ENCODE data around the gene LPAR2. TPM values are rescaled to one million over a fixed set of nuclear protein-coding genes. Genes with fewer than 3 reads are reported as not detected.
A peak's percentile ranks its signal among the peaks of the same experiment; 100 is the strongest.

Gene LPAR2
- total and polyA plus RNA-seq, 4 donors, result 1.5 to 11.7 (median 7.9) TPM

DNA sequence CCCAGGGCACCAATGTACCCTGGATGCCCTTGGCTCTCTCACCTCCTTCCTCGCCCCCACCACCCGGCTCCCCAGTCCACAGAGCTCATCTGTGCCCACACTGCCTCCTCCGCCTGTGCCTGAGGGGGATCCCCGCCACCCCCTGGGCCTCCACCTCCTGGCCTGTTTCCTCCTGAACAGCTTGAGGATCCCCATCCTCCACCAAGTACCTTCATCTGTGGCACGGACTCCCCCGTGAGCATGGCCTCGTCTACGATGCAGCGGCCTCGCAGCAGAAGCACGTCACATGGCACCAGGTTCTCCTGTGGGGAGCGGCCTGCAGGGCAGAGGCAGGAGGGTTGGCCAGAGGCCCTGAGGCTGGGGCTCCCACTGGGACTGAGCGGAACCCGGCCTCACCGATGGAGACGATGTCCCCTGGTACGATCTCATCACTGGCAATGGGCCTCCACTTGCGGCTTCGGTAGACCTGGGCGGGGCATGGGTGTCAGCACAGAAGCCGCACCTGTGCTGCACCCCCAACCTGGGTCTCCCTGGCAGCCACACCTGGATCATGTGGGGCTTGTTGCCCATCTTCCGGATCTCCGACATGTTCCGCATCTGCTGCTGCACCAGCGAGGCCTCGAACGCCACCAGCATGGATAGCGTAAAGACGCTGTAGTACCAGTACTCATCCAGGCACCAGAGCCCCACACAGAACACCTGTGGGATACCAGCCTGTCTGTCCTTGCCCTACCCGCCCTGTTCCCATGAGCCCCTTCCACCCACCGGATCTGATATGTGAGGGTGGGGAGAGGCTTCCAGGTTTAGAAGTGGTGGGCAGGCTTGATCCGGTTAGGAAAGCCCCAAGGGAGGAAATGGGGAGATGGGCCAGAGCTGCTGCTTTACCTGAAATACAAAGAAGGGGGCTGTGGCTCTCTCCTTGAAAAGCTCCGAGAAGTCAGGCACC lies 28.7 kb upstream of the LPAR2 start:
- no peaks in the 10 kb centered on the region for H3K9me3 ChIP-seq (ENCODE audit: control insufficient read depth, low read length)
- no peak overlapping the region for H3K4me3 ChIP-seq (ENCODE audit: low read length in 2 of 2)
- WGBS, 2 donors, result 95% methylated on average over 33 of the region's 33 CpGs
- ATAC-seq (ENCODE audit: low FRiP score), result no peak
- intact Hi-C loops (cut with DNase I), result no loop called here
- peaks cover 5 to 21% of the 10 kb centered on the region in 2 donors for H3K36me3 ChIP-seq (ENCODE audit: control insufficient read depth in 1 of 2, insufficient read depth in 2 of 2, low read length in 1 of 2)
- H3K27ac ChIP-seq (ENCODE audit: low read depth in 1 of 2, low read length in 2 of 2), result no peak overlapping the region
- no peaks in the 10 kb centered on the region for H3K27me3 ChIP-seq (ENCODE audit: control insufficient read depth in 1 of 2, insufficient read depth in 2 of 2, low read length in 1 of 2)
- no peaks in the 10 kb centered on the region for H3K4me1 ChIP-seq (ENCODE audit: control insufficient read depth in 1 of 2, insufficient read depth in 2 of 2, low read length in 2 of 2)
- DNase-seq, result no peak

DNA sequence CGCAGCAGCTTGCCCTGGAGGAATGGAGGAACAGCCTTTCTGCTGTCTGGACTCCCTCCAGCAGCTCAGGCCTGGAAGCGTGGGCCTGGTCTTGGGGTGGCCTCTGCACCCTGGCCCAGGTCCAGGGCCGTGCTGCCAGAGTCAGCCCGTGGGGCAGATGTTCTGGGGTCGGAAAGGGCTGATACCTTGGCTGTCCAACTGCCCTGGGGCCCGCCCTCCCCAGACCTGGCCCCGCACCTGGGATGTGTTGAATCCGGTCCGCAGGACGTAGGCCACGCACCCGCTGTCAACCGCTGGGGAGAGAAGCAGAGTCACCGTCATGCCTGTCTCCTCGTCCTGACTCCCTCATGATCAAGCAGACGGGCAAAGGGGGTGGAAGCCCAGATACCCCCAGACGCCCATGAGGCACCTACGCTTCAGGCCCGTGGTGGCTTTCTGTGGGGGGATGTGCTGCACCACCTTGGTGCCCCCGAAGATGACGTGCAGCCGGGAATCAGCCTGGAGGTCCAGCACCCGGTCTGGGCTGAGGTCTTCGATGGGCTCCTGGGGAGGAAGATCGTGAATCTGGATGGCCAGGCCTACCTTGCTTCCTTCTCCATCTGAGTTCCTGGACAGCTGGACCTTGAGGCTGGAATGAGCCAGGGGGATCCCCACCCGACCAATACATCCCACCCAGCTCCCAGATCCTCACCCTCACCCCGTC lies 27.8 kb upstream of the LPAR2 start:
- H3K4me3 ChIP-seq (ENCODE audit: low read length in 2 of 2), result no peak overlapping the region
- H3K27ac ChIP-seq (ENCODE audit: low read depth in 1 of 2, low read length in 2 of 2), result no peak overlapping the region
- H3K4me1 ChIP-seq (ENCODE audit: control insufficient read depth in 1 of 2, insufficient read depth in 2 of 2, low read length in 2 of 2), result no peaks in the 10 kb centered on the region
- H3K36me3 ChIP-seq (ENCODE audit: control insufficient read depth in 1 of 2, insufficient read depth in 2 of 2, low read length in 1 of 2), result peaks cover 5 to 25% of the 10 kb centered on the region in 2 donors
- 89 to 92% methylated on average over 27 of the region's 27 CpGs for WGBS, 2 donors
- ATAC-seq (ENCODE audit: low FRiP score) (no peak), DNase-seq (peak in 1 of 2 donors; percentile 42)
- H3K9me3 ChIP-seq (ENCODE audit: control insufficient read depth, low read length), result no peaks in the 10 kb centered on the region
- H3K27me3 ChIP-seq (ENCODE audit: control insufficient read depth in 1 of 2, insufficient read depth in 2 of 2, low read length in 1 of 2), result no peaks in the 10 kb centered on the region
- intact Hi-C loops (cut with DNase I), result no loop called here

- DNase-seq, result peak in 1 of 2 donors; percentile 47
- no peak overlapping the region for H3K27ac ChIP-seq (ENCODE audit: low read depth in 1 of 2, low read length in 2 of 2)
- H3K27me3 ChIP-seq (ENCODE audit: control insufficient read depth in 1 of 2, insufficient read depth in 2 of 2, low read length in 1 of 2), result no peaks in the 10 kb centered on the region
- 94 to 98% methylated on average over 22 of the region's 22 CpGs for WGBS, 2 donors
- no peak overlapping the region for H3K4me3 ChIP-seq (ENCODE audit: low read length in 2 of 2)
- H3K36me3 ChIP-seq (ENCODE audit: control insufficient read depth in 1 of 2, insufficient read depth in 2 of 2, low read length in 1 of 2), result peaks cover 5 to 25% of the 10 kb centered on the region in 2 donors
- ATAC-seq (ENCODE audit: low FRiP score), result no peak
- H3K4me1 ChIP-seq (ENCODE audit: control insufficient read depth in 1 of 2, insufficient read depth in 2 of 2, low read length in 2 of 2), result no peaks in the 10 kb centered on the region
- intact Hi-C loops (cut with DNase I), result no loop called here
- H3K9me3 ChIP-seq (ENCODE audit: control insufficient read depth, low read length), result no peaks in the 10 kb centered on the region
Measured at GRCh38 chr19:19655051-19655594, 27.1 kb upstream of the LPAR2 start.

DNA sequence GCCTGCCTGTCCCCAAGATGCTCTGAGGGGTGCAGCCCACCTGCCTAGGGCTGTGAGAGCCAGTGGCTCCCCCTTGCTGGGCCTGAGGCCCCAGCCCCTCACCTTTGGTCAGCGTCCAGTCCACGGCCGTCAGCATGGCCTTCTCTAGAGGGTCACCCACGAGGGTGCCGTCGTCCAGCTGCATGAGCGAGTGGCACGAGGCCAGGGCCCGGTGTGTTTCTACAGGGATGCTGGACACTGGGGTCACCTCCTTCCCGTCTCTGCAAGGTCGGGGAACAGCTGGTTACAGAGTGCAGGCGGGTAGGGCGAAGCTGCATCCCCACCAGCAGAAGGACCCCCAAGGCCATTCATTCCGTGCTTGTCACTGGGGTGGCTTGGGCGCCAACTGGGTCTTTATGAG lies 26.4 kb upstream of the LPAR2 start:
- Histone ChIP-seq H3K4me1 (ENCODE audit: control insufficient read depth in 1 of 2, insufficient read depth in 2 of 2, low read length in 2 of 2) (no peaks in the 10 kb centered on the region), H3K9me3 (ENCODE audit: control insufficient read depth, low read length) (no peaks in the 10 kb centered on the region), H3K4me3 (ENCODE audit: low read length in 2 of 2) (no peak overlapping the region), H3K27ac (ENCODE audit: low read depth in 1 of 2, low read length in 2 of 2) (no peak overlapping the region), H3K27me3 (ENCODE audit: control insufficient read depth in 1 of 2, insufficient read depth in 2 of 2, low read length in 1 of 2) (no peaks in the 10 kb centered on the region), H3K36me3 (ENCODE audit: control insufficient read depth in 1 of 2, insufficient read depth in 2 of 2, low read length in 1 of 2) (peaks cover 5 to 29% of the 10 kb centered on the region in 2 donors)
- 90 to 93% methylated on average over 15 of the region's 15 CpGs for WGBS, 2 donors
- intact Hi-C loops (cut with DNase I), result no loop called here
- no peak for ATAC-seq (ENCODE audit: low FRiP score)
- peak in 1 of 2 donors; percentile 38 for DNase-seq

DNA sequence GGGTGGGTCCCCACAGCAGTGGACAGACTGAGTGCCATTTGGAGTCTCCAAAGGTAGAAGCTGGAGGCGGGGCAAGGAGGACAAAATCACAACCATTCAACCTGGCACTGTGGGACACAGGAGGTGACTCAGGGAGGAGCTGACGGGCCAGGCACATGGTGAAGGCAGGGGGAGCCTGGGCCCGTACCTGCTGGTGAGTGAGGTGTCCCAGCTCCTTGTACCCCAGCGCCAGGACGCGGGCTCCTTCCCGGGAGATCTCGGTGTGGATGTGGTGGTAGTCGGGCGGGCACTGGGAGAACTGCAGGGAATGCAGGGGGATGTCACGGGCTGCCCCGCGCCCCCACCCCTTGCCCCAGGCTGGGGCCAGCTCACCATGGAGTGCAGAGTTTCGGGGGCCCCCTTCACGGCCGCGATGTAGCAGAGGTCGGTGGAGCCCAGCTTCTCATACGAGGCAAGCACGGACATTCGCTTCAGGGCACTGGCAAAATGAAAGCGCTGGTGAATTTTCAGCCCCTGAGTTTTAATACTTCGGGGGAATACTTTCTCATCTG lies 25.7 kb upstream of the LPAR2 start:
- H3K36me3 ChIP-seq (ENCODE audit: control insufficient read depth in 1 of 2, insufficient read depth in 2 of 2, low read length in 1 of 2), result peaks cover 5 to 34% of the 10 kb centered on the region in 2 donors
- no peak overlapping the region for H3K4me3 ChIP-seq (ENCODE audit: low read length in 2 of 2)
- no peaks in the 10 kb centered on the region for H3K4me1 ChIP-seq (ENCODE audit: control insufficient read depth in 1 of 2, insufficient read depth in 2 of 2, low read length in 2 of 2)
- H3K9me3 ChIP-seq (ENCODE audit: control insufficient read depth, low read length), result no peaks in the 10 kb centered on the region
- no peak for DNase-seq
- WGBS, 2 donors, result 92 to 95% methylated on average over 20 to 23 of the region's 23 CpGs
- H3K27ac ChIP-seq (ENCODE audit: low read depth in 1 of 2, low read length in 2 of 2), result no peak overlapping the region
- H3K27me3 ChIP-seq (ENCODE audit: control insufficient read depth in 1 of 2, insufficient read depth in 2 of 2, low read length in 1 of 2), result no peaks in the 10 kb centered on the region
- ATAC-seq (ENCODE audit: low FRiP score), result no peak
- intact Hi-C loops (cut with DNase I), result no loop called here

DNA sequence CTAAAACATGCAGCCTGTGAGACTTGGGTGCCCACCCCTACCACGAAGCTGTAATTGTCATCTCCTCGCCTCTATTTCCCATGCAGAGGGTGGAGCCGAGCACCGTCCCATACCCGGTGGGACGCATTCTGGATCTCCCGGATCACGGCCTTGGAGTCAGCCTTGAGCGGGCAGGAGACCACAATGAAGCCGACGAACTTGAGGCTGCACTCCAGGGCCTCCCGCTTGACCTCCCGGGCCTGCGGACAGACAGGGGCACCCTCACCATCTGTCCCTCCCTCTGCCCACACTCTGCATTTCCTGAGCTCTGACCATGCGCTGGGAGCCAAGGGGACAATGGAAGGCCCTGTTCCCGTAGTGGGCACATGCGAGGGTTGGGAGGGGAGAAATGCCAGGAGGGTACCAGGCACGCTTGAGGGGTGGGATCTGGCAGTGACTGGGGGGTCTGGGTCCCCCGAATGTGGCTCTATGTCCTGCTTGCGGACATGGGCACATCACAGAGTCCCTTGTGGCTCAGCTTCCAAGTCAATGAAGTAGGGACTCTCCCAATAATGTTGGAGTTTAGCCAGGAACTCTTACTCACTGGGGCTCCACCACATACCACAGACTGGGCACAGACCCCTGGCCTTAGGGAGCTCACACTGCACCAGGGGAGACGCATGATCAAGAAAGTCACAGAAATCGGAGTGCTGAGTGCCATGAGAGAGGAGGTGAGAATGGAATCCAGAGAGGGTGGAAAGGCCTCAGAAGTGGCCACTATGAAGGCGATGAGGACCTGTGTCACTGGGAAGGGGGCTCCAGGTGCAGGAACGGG lies 24.7 kb upstream of the LPAR2 start:
- Histone ChIP-seq H3K4me1 (ENCODE audit: control insufficient read depth in 1 of 2, insufficient read depth in 2 of 2, low read length in 2 of 2) (no peaks in the 10 kb centered on the region), H3K36me3 (ENCODE audit: control insufficient read depth in 1 of 2, insufficient read depth in 2 of 2, low read length in 1 of 2) (peaks cover 2 to 34% of the 10 kb centered on the region in 2 donors), H3K4me3 (ENCODE audit: low read length in 2 of 2) (no peak overlapping the region), H3K27ac (ENCODE audit: low read depth in 1 of 2, low read length in 2 of 2) (no peak overlapping the region), H3K9me3 (ENCODE audit: control insufficient read depth, low read length) (no peaks in the 10 kb centered on the region), H3K27me3 (ENCODE audit: control insufficient read depth in 1 of 2, insufficient read depth in 2 of 2, low read length in 1 of 2) (no peaks in the 10 kb centered on the region)
- ATAC-seq (ENCODE audit: low FRiP score) (no peak), DNase-seq (no peak)
- 89 to 91% methylated on average over 24 of the region's 24 CpGs for WGBS, 2 donors
- intact Hi-C loops (cut with DNase I), result no loop called here

DNA sequence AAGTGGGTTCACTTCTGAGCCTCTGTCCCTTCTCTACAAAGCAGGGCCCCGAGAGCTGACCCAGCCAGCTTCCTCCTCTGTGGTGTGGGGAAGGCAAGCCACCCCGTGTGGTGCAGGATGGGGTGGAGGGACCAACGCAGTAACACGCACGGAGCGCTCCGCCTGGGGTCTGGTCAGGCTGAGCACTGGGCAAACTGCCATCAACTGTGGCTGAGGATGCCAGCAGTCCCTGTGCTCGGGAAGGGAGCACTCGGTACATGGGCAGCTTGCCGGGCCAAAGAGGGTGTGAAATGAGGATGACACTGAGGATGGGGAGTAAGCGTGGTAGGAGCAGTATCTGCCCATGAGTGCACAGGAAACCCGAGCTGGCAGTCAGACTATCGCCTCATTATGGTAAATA lies 23.1 kb upstream of the LPAR2 start:
- intact Hi-C loops (cut with DNase I), result no loop called here
- no peaks in the 10 kb centered on the region for H3K4me1 ChIP-seq (ENCODE audit: control insufficient read depth in 1 of 2, insufficient read depth in 2 of 2, low read length in 2 of 2)
- ATAC-seq (ENCODE audit: low FRiP score) (no peak), DNase-seq (no peak)
- no peaks in the 10 kb centered on the region for H3K9me3 ChIP-seq (ENCODE audit: control insufficient read depth, low read length)
- WGBS, 2 donors, result 47% methylated on average over 13 of the region's 13 CpGs
- H3K27me3 ChIP-seq (ENCODE audit: control insufficient read depth in 1 of 2, insufficient read depth in 2 of 2, low read length in 1 of 2), result no peaks in the 10 kb centered on the region
- H3K36me3 ChIP-seq (ENCODE audit: control insufficient read depth in 1 of 2, insufficient read depth in 2 of 2, low read length in 1 of 2), result peaks cover 0 to 32% of the 10 kb centered on the region in 2 donors
- no peak overlapping the region for H3K4me3 ChIP-seq (ENCODE audit: low read length in 2 of 2)
- H3K27ac ChIP-seq (ENCODE audit: low read depth in 1 of 2, low read length in 2 of 2), result no peak overlapping the region

GRCh38 chr19:19650331-19650730 lies 22.3 kb upstream of the LPAR2 start:
- ATAC-seq (ENCODE audit: low FRiP score) (no peak), DNase-seq (no peak)
- Histone ChIP-seq H3K36me3 (ENCODE audit: control insufficient read depth in 1 of 2, insufficient read depth in 2 of 2, low read length in 1 of 2) (peaks cover 0 to 32% of the 10 kb centered on the region in 2 donors), H3K4me3 (ENCODE audit: low read length in 2 of 2) (no peak overlapping the region), H3K4me1 (ENCODE audit: control insufficient read depth in 1 of 2, insufficient read depth in 2 of 2, low read length in 2 of 2) (no peaks in the 10 kb centered on the region), H3K9me3 (ENCODE audit: control insufficient read depth, low read length) (no peaks in the 10 kb centered on the region), H3K27me3 (ENCODE audit: control insufficient read depth in 1 of 2, insufficient read depth in 2 of 2, low read length in 1 of 2) (no peaks in the 10 kb centered on the region), H3K27ac (ENCODE audit: low read depth in 1 of 2, low read length in 2 of 2) (no peak overlapping the region)
- WGBS, 2 donors, result 90 to 93% methylated on average over 9 of the region's 9 CpGs
- intact Hi-C loops (cut with DNase I), result no loop called here
